Activated T-cell treated with anti-CD3 and anti-CD28 coated beads, Interleukin-2, amount 50 U/mL, for 24 hours (primary cell): ENCODE measurements around the gene BCL7B.
A peak's percentile ranks its signal among the peaks of the same experiment; 100 is the strongest.
"Not testable (repeated sequence)": the region's sequence is repeated elsewhere in the genome, so short reads cannot be mapped to it uniquely, and the experiment has no call there.

Experiments used
- DNase-seq: peaks from one replicate; pipeline ENCODE4 v3.0.0-alpha.2; 2020
- H3K27ac Mint-ChIP-seq: 2 replicates; pipeline ENCODE4 v1.8.0; 2020; ENCODE audit warnings: mild to moderate bottlenecking, mixed read lengths
- H3K27me3 Mint-ChIP-seq: 2 replicates; pipeline ENCODE4 v1.8.0; 2020; ENCODE audit warnings: mixed read lengths
- H3K36me3 Mint-ChIP-seq: 2 replicates; pipeline ENCODE4 v1.8.0; 2020; ENCODE audit warnings: low read depth, mixed read lengths
- H3K4me1 Mint-ChIP-seq: 2 replicates; pipeline ENCODE4 v1.8.0; 2020; ENCODE audit warnings: low read depth, mixed read lengths
- H3K4me3 Mint-ChIP-seq: 2 replicates; pipeline ENCODE4 v1.8.0; 2020; ENCODE audit warnings: mild to moderate bottlenecking, moderate library complexity, mixed read lengths
- H3K9me3 Mint-ChIP-seq: 2 replicates; pipeline ENCODE4 v1.8.0; 2020; ENCODE audit warnings: mixed read lengths

BCL7B gene

DNA sequence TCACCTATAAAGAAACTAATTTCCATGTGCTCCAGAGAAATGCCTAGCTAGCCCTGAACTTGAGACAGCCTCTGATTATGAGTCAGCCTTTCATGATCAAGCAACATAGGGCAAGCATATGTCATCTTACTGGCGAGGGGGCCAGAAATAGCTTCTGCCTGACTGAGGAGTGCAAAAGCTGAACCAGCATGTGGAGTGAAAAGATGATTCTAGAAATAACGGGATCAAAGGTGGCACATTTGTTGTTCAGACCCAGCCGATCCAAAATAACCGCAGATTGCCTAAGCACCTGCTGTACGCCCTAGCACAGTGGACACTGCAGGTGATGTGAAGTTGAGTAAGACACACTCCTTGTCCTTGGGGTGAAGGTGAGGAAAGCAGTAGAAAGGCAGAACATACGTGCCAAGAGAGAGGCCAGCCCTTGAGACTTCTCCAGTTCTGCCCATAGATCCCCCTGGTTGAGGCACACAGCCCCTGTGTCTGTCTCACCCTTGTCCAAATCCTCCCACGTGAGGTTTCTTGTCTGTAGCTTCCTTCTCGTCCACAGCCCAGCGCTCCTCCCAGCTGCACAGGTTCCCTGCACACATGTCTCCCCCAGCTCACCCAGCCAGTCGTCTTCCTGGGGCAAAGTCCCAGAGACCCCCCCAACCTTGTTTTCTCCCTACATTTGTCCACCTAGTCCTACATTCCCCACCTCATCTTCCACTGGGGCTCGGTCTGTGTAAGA lies 2.8 kb upstream of the BCL7B start:
- Mint-ChIP-seq H3K9me3 (no peaks in the 10 kb centered on the region), H3K27ac (peak overlapping the region; percentile 45), H3K4me3 (no peak overlapping the region), H3K27me3 (no peaks in the 10 kb centered on the region), H3K36me3 (peaks cover 14% of the 10 kb centered on the region), H3K4me1 (peaks cover 29% of the 10 kb centered on the region)
- no peak for DNase-seq

DNA sequence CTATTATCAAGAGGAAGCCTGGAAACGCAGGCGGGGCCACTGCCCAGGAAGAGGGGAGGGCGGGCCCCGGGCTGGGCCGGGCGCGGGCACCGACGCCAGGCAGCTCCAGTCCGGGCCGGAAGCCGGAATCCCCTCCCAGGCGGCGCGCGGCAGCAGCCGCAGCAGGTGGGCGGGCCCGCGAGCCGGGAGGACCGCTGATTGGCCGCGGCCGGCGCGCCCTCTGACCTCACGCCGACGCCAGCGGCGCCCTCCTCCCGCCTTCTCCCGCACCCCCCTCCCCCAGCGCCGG lies 438 bp downstream of the BCL7B start:
- no peaks in the 10 kb centered on the region for H3K9me3 Mint-ChIP-seq
- H3K36me3 Mint-ChIP-seq: peaks cover 42% of the 10 kb centered on the region
- no peaks in the 10 kb centered on the region for H3K27me3 Mint-ChIP-seq
- peak; percentile 93 for DNase-seq
- H3K4me3 Mint-ChIP-seq: peak overlapping the region; percentile 90
- H3K27ac Mint-ChIP-seq: peak overlapping the region; percentile 94
- peaks cover 44% of the 10 kb centered on the region for H3K4me1 Mint-ChIP-seq

DNA sequence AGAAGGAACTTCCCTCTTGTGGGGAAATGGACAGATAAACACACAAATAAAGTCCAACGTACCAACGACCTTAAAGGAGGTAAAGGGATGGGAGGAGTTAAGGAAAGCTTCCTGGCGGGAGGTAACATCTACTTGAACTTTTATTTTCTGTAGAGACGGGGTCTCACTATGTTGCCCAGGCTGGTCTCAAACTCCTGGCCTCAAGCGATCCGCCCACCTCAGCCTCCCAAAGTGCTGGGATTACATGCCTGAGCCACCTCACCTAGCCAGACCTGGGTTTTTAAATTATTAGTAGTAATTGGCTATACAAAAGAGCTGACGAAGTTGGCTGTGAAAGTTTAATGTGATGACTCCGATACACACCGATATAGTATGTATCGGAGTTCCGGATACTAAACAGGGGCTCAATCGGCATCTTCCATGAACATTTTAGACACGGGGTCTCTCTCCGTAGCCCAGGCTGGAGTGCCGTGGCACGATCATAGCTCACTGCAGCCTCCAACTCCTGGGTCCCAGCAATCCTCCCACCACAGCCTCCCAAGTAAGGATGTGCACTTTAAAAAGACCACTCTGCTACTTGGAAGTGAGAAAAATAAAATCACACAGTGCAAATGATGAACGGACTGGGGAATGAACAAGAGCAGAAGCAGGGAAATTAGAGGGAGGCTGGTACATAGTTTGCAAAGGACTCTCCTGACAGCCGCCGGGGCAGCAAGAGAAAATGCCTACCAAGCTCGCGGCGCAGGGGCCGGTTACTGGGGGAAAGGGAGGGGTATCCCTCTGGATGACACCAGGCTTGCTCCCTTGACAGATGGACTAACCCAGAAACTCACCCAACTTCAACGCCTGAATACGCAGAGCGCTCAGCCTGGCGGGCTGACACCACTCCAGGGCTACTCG lies 1.0 kb downstream of the BCL7B start:
- no peaks in the 10 kb centered on the region for H3K27me3 Mint-ChIP-seq
- H3K27ac Mint-ChIP-seq: peak overlapping the region; percentile 89
- peak overlapping the region; percentile 90 for H3K4me3 Mint-ChIP-seq
- H3K4me1 Mint-ChIP-seq: peaks cover 45% of the 10 kb centered on the region
- no peaks in the 10 kb centered on the region for H3K9me3 Mint-ChIP-seq
- H3K36me3 Mint-ChIP-seq: peaks cover 47% of the 10 kb centered on the region
- no peak for DNase-seq

DNA sequence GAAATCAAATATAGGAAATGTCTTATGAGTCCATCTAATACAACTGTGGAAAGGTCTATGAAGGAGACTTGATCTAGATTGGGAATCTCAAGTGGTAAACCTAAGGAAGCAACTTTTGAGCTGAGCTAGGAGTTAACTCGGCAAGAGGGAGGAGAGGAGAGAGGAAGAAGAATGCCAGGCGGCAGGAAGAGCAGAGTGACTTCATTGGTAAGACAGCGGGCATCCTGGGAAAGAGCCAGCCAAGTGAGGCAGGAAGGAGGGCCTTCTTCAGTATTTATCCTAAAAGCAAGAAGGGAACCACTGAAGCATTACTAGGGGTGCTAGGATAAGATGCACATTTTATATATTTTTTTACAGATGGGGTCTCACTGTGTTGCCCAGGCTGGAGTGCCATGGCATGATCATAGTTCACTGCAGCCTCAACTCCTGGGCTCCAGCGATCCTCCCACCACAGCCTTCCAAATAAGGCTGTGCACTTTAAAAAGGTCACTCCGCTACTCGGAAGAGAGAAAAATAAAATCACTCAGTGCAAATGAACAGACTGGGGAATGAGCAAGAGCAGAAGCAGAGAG lies 2.0 kb downstream of the BCL7B start:
- peaks cover 56% of the 10 kb centered on the region for H3K36me3 Mint-ChIP-seq
- H3K27ac Mint-ChIP-seq: peak overlapping the region; percentile 89
- H3K4me3 Mint-ChIP-seq: peak overlapping the region; percentile 90
- no peaks in the 10 kb centered on the region for H3K9me3 Mint-ChIP-seq
- H3K27me3 Mint-ChIP-seq: no peaks in the 10 kb centered on the region
- peaks cover 44% of the 10 kb centered on the region for H3K4me1 Mint-ChIP-seq
- no peak for DNase-seq

DNA sequence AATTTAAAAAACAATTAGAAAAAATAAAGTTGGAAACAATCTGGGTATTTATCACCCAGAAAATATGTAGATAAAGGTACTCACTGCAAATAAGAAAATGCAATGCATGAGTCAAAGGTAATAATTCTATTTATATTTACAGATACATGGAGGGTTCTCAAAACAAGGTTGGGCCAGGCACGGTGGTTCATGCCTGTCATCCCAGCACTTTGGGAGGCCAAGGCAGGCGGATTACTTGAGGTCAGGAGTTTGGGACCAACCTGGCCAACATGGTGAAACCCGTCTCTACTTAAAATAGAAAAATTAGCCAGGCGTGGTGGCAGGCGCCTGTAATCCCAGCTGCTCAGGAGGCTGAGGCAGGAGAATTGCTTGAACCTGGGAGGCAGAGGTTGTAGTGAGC lies 7.4 kb downstream of the BCL7B start:
- H3K4me3 Mint-ChIP-seq, DNase-seq, H3K9me3 Mint-ChIP-seq, H3K27me3 Mint-ChIP-seq, H3K27ac Mint-ChIP-seq: not testable (repeated sequence)
- Mint-ChIP-seq H3K36me3 (peaks cover 80% of the 10 kb centered on the region), H3K4me1 (peaks cover 45% of the 10 kb centered on the region)

DNA sequence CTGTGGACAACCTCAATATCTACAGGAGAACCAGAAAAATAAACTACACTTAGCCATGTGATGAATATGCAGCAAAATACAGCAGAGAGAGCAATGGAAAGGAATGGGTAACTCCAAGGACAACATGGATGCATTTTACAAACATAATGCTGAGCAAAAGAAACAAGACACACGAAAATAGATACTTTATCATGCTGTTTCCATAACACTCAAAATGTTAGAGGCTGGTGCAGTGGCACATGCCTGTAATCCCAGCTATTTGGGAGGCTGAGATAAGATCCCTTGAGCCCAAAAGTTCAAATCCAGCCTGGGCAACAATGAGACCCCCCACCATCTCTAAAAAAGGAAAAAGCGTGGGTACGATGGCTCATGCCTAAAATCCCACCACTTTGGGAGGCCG lies 8.3 kb downstream of the BCL7B start:
- no peak overlapping the region for H3K4me3 Mint-ChIP-seq
- no peaks in the 10 kb centered on the region for H3K9me3 Mint-ChIP-seq
- H3K4me1 Mint-ChIP-seq: peaks cover 38% of the 10 kb centered on the region
- no peak for DNase-seq
- peak overlapping the region; percentile 74 for H3K27ac Mint-ChIP-seq
- H3K27me3 Mint-ChIP-seq: no peaks in the 10 kb centered on the region
- peaks cover 77% of the 10 kb centered on the region for H3K36me3 Mint-ChIP-seq

DNA sequence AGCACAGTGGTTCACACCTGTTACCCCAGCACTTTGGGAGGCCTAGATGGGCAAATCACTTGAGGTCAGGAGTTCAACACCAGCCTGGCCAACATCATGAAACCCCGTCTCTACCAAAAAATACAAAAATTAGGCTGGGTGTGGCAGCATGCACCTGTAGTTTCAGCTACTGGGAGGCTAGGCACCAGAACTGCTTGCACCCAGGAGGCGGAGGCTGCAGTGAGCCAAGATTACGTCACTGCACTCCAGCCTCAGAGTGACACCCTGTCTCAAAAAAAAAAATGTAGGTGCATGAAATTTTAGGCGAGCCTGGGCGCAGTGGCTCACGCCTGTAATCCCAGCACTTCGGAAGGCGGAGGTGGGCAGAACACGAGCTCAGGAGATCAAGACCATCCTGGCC lies 9.6 kb downstream of the BCL7B start:
- H3K27ac Mint-ChIP-seq: peak overlapping the region; percentile 59
- no peak for DNase-seq
- peaks cover 37% of the 10 kb centered on the region for H3K4me1 Mint-ChIP-seq
- no peaks in the 10 kb centered on the region for H3K27me3 Mint-ChIP-seq
- H3K4me3 Mint-ChIP-seq: no peak overlapping the region
- H3K9me3 Mint-ChIP-seq: no peaks in the 10 kb centered on the region
- peaks cover 79% of the 10 kb centered on the region for H3K36me3 Mint-ChIP-seq

DNA sequence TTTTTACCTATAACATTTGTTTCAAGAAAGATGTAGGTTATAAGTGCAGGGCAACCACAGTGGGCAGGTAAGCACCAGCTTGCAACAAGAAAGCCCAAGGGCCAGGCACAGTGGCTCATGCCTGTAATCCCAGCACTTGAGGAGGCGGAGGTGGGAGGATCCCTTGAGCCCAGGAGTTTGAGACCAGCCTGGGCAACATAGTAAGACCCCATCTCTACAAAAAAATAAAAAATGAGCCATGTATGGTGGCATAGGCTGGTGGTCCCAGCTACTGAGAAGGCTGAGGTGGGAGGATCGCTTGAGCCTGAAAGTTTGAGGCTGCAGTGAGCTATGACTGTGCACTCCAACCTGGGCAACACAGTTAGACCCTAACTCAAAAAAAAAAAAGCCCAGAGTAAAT lies 12.8 kb downstream of the BCL7B start:
- Mint-ChIP-seq H3K9me3 (no peaks in the 10 kb centered on the region), H3K4me3 (no peak overlapping the region), H3K27me3 (no peaks in the 10 kb centered on the region), H3K36me3 (peaks cover 82% of the 10 kb centered on the region), H3K27ac (no peak overlapping the region), H3K4me1 (peaks cover 30% of the 10 kb centered on the region)
- no peak for DNase-seq

DNA sequence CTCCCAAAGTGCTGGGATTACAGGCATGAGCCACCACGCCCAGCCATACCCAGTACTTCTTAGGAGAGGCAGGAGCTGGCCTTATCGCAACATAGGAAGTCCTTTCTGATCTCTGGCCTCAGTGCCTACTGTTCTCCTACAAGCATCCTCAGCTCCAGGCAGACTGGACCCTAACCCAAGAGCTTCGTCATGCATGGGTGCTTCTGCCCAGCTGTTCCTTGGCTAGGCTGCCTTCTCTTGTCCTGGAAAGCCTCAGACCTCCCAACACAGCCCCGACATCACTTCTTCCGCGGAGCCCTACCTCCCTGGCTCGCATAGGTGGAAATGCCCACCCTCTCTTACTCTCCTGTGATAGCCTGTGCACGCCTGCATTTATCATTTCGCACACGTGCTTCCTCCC lies 15.8 kb downstream of the BCL7B start:
- Mint-ChIP-seq H3K27ac (no peak overlapping the region), H3K9me3 (no peaks in the 10 kb centered on the region), H3K4me1 (peaks cover 13% of the 10 kb centered on the region), H3K36me3 (peaks cover 84% of the 10 kb centered on the region), H3K4me3 (no peak overlapping the region), H3K27me3 (no peaks in the 10 kb centered on the region)
- DNase-seq: no peak

DNA sequence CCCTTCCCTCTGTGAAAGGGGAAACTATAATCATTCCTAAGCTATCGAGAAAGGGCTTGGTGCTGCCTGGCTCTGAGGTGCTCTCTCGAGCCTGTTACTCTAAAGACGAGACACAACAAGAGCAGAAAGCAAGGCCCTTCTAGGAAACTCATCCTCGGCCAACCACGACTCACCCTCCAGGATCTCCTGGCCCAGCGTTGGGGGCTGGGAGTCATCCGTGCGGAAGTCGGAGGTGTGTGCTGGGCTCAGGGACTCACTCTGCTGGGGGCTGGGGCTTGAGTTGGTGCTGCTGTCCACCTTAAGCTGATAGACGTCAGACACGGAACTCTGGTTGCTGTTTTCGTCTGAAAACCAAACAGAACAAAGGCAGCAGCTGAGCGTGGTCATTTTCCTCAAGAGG lies 17.8 kb downstream of the BCL7B start:
- H3K27ac Mint-ChIP-seq: no peak overlapping the region
- peaks cover 86% of the 10 kb centered on the region for H3K36me3 Mint-ChIP-seq
- H3K9me3 Mint-ChIP-seq: no peaks in the 10 kb centered on the region
- H3K27me3 Mint-ChIP-seq: no peaks in the 10 kb centered on the region
- DNase-seq: no peak
- no peak overlapping the region for H3K4me3 Mint-ChIP-seq
- H3K4me1 Mint-ChIP-seq: peaks cover 4% of the 10 kb centered on the region

DNA sequence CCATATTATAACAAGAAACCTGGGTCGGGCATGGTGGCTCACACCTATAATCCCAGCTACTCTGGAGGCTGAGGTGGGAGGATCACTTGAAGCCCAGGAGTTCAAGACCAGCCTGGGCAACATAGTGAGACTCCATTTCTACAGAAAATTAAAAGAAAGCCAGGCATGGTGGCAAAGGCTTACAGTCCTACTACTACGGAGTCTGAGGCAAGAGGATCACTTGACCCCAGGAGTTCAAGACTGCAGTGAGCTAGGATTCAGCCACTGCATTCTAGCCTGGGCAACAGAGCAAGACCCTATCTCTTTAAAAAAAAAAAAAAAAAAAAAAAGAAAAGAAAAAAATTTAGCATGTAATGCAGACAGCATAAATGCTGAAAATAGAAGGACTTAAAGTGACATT lies 19.0 kb downstream of the BCL7B start:
- not testable (repeated sequence) for H3K9me3 Mint-ChIP-seq, DNase-seq, H3K4me3 Mint-ChIP-seq, H3K4me1 Mint-ChIP-seq, H3K27me3 Mint-ChIP-seq, H3K27ac Mint-ChIP-seq
- H3K36me3 Mint-ChIP-seq: peaks cover 78% of the 10 kb centered on the region

DNA sequence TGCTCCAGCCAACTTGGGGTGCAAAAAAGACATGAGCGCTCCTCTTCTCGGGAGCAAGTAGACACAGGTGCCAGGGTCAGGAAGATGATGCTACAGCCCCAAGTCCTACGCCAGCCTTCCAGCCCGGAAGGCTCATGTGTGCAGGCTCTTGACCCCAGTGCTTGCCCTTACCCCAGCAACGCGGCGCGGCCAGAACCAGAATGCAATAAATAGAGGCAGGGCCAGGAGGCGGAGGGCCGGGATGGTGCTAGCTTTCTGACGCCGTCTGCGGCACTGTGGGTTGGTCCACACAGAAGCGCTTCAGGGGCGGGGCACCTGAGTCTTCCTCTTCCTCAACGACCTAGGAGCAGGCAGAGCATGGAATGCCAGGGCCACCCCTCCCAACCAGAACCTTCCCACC lies 20.4 kb downstream of the BCL7B start:
- no peak overlapping the region for H3K4me3 Mint-ChIP-seq
- no peak for DNase-seq
- H3K36me3 Mint-ChIP-seq: peaks cover 68% of the 10 kb centered on the region
- H3K27me3 Mint-ChIP-seq: no peaks in the 10 kb centered on the region
- H3K27ac Mint-ChIP-seq: peak overlapping the region; percentile 44
- no peaks in the 10 kb centered on the region for H3K4me1 Mint-ChIP-seq
- no peaks in the 10 kb centered on the region for H3K9me3 Mint-ChIP-seq

DNA sequence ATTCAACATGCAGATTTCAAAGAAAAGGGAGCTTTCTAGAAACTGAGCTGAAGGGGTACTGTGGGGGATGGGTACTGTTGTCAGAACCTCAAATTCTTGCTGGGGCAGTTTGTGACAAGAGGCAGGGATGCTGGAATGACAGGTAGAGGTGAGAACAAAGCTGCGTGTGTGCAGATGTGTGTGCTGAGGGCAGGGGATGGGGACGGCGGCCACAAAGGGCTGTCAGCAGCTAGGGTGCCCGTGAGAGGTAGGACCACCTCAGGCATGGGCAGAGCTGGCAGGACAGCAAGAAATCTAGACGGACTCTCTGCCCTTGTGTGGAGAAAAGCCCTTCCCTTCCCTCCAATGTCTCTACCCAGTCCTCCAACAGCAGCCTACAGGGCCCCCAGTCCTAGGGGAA lies 21.0 kb downstream of the BCL7B start:
- H3K27ac Mint-ChIP-seq: peak overlapping the region; percentile 44
- H3K27me3 Mint-ChIP-seq: no peaks in the 10 kb centered on the region
- no peak for DNase-seq
- peaks cover 63% of the 10 kb centered on the region for H3K36me3 Mint-ChIP-seq
- H3K4me3 Mint-ChIP-seq: no peak overlapping the region
- no peaks in the 10 kb centered on the region for H3K9me3 Mint-ChIP-seq
- no peaks in the 10 kb centered on the region for H3K4me1 Mint-ChIP-seq

DNA sequence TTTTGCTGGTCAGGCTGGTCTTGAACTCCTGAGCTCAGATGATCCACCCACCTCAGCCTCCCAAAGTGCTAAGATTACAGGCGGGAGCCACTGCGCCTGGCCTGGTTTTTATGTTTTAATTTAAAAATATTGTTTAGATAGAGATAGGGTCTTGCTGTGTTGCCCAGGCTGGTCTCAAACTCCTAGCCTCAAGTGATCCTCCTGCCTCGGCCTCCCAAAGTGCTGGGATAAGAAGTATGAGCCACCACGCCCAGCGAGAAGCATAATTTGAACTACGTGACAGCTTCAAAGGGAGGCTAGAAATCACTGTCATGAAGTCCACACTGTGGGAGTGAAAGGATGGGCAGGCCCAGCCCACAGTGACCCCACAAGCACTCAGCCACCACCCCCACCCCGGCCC lies 21.6 kb downstream of the BCL7B start:
- DNase-seq, H3K4me3 Mint-ChIP-seq, H3K4me1 Mint-ChIP-seq, H3K27ac Mint-ChIP-seq, H3K9me3 Mint-ChIP-seq, H3K27me3 Mint-ChIP-seq: not testable (repeated sequence)
- peaks cover 58% of the 10 kb centered on the region for H3K36me3 Mint-ChIP-seq

DNA sequence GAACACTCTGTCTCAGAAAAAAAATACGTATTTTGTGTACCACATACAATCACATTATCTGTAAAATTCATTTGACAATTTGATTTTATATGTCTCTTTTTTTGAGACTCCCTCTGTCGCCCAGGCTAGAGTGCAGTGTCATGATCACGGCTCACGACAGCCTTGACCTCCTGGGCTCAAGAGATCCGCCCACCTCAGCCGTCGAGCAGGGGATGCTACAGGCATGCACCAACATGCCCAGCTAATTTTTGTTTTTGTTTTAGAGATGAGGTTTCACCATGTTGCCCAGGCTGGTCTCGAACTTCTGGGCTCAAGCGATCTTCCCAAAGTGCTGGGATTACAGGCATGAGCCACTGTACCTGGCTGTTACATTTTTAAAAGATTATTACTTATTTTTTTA lies 23.7 kb downstream of the BCL7B start:
- Mint-ChIP-seq H3K4me1 (no peaks in the 10 kb centered on the region), H3K36me3 (peaks cover 45% of the 10 kb centered on the region), H3K9me3 (no peaks in the 10 kb centered on the region), H3K27me3 (no peaks in the 10 kb centered on the region), H3K4me3 (no peak overlapping the region), H3K27ac (no peak overlapping the region)
- no peak for DNase-seq
